Endothelial cell of umbilical vein (primary cell): ENCODE measurements around the gene CFHR2. TPM values are rescaled to one million over a fixed set of nuclear protein-coding genes. Genes with fewer than 3 reads are reported as not detected.
"Not testable (repeated sequence)": the region's sequence is repeated elsewhere in the genome, so short reads cannot be mapped to it uniquely, and the experiment has no call there.

Source experiments
- BruUV-seq: library from RNA; stranded (reverse); fragments of 400-500 nt; replicated peaks from 2 replicates; lab custom pipeline; 2021; lab: Mats Ljungman, UMichigan
- CTCF ChIA-PET: fragments of 300-600, 350-600 bp; sonication (Branson Sonifier 250); formaldehyde crosslinking; loops from one replicate; lab custom pipeline; 2021; ENCODE audit warnings: antibody characterized with exemption, inconsistent platforms; lab: Charles Lee
- POLR2A ChIA-PET: fragments of 300-600, 350-600 bp; sonication (Branson Sonifier 250); formaldehyde crosslinking; loops from one replicate; lab custom pipeline; 2021; ENCODE audit warnings: antibody characterized with exemption, inconsistent platforms; lab: Charles Lee
- DNase-seq: peaks from one replicate; pipeline ENCODE4 v3.0.0-alpha.2; 2011; ENCODE audit warnings: low read depth, low spot score
- FAIRE-seq: peaks from 2 replicates; lab custom pipeline; 2011; peaks lifted over from hg19 to GRCh38; lab: Jason Lieb, UNC
- H2AFZ ChIP-seq: 2 replicates; pipeline ENCODE4 v1.6.0; 2012; ENCODE audit warnings: low read depth, low read length, control low read depth, inconsistent platforms
- H3K27ac ChIP-seq: 2 replicates; pipeline ENCODE4 v1.5.1; 2011; ENCODE audit warnings: low read depth, mild to moderate bottlenecking, control low read depth, low read length, moderate library complexity; ENCODE audit not compliant: insufficient read depth
- H3K27me3 ChIP-seq, 2 experiments: 2 replicates each; pipeline versions ENCODE4 v1.6.0 to v1.6.1; 2011; ENCODE audit warnings: low read length in 2 of 2, mixed read lengths in 1 of 2; ENCODE audit not compliant: control insufficient read depth in 2 of 2, insufficient read depth in 2 of 2
- H3K36me3 ChIP-seq, 2 experiments: 2 replicates in 1 of 2; 3 replicates in 1 of 2; pipeline ENCODE4 v1.5.1; 2011; ENCODE audit warnings: low read length in 2 of 2, mild to moderate bottlenecking in 1 of 2, moderate library complexity in 1 of 2; ENCODE audit not compliant: control insufficient read depth in 2 of 2, insufficient read depth in 2 of 2; ENCODE audit errors: extremely low read depth in 1 of 2
- H3K4me1 ChIP-seq: 3 replicates; pipeline ENCODE4 v1.5.1; 2011; ENCODE audit warnings: mild to moderate bottlenecking, low read length; ENCODE audit not compliant: control insufficient read depth, insufficient read depth; ENCODE audit errors: extremely low read depth
- H3K4me2 ChIP-seq: 2 replicates; pipeline ENCODE4 v1.6.1; 2011; ENCODE audit warnings: low read length, control low read depth, mixed read lengths; ENCODE audit not compliant: insufficient read depth
- H3K4me3 ChIP-seq, 3 experiments: fragments of 200-600 bp in 1 of 3; sonication (generic), shearing (Covaris generic) in 1 of 3; replicated peaks in 1 of 3; 2 replicates each; pipeline ENCODE4 v1.5.1; 2011 to 2016; ENCODE audit warnings: control low read depth in 3 of 3, low read length in 3 of 3, mild to moderate bottlenecking in 2 of 3, inconsistent platforms in 1 of 3, low read depth in 1 of 3, moderate library complexity in 1 of 3; ENCODE audit not compliant: insufficient read depth in 1 of 3
- H3K79me2 ChIP-seq: 2 replicates; pipeline ENCODE4 v1.6.0; 2012; ENCODE audit warnings: low read length, inconsistent platforms; ENCODE audit not compliant: control insufficient read depth, insufficient read depth
- H3K9ac ChIP-seq: replicated peaks from 2 replicates; pipeline ENCODE3; 2011; ENCODE audit warnings: low read length, control low read depth; ENCODE audit not compliant: insufficient read depth; ENCODE audit errors: extremely low read depth
- H3K9me1 ChIP-seq: replicated peaks from 3 replicates; pipeline ENCODE4 v1.6.0; 2011; ENCODE audit warnings: mild to moderate bottlenecking, low read length; ENCODE audit not compliant: control insufficient read depth, insufficient read depth; ENCODE audit errors: extremely low read depth
- H3K9me3 ChIP-seq: replicated peaks from 2 replicates; pipeline ENCODE4 v1.5.1; 2012; ENCODE audit warnings: low read length, inconsistent platforms; ENCODE audit not compliant: control insufficient read depth, insufficient read depth
- H4K20me1 ChIP-seq: replicated peaks from 2 replicates; pipeline ENCODE3; 2011; ENCODE audit warnings: mild to moderate bottlenecking, low read length; ENCODE audit not compliant: control insufficient read depth, insufficient read depth; ENCODE audit errors: extremely low read depth
- EZH2 ChIP-seq: IDR thresholded peaks from 2 replicates; pipeline ENCODE4 v1.6.1; 2012; ENCODE audit warnings: borderline replicate concordance, low read depth, mild to moderate bottlenecking, moderate library complexity, low read length, inconsistent platforms; ENCODE audit not compliant: severe bottlenecking
- FOS ChIP-seq: IDR thresholded peaks from 2 replicates; pipeline ENCODE4 v1.6.1; 2011; ENCODE audit warnings: mild to moderate bottlenecking, low read length, moderate library complexity, borderline replicate concordance; ENCODE audit not compliant: insufficient read depth
- GATA2 ChIP-seq: IDR thresholded peaks from 2 replicates; pipeline ENCODE4 v1.7.0; 2011; ENCODE audit warnings: low read depth, mild to moderate bottlenecking, moderate library complexity, mixed read lengths, low read length; ENCODE audit not compliant: insufficient read length, insufficient read depth
- JUN ChIP-seq: IDR thresholded peaks from 2 replicates; pipeline ENCODE4 v1.6.1; 2011; ENCODE audit warnings: borderline replicate concordance, low read depth; ENCODE audit not compliant: insufficient read length, insufficient read depth
- MYC ChIP-seq: IDR thresholded peaks from one replicate; pipeline ENCODE4 v1.6.1; 2011; ENCODE audit warnings: mild to moderate bottlenecking, low read depth, low read length
- POLR2AphosphoS5 ChIP-seq: IDR thresholded peaks from 2 replicates; pipeline ENCODE4 v1.6.1; 2012; ENCODE audit warnings: low read depth, mild to moderate bottlenecking, control low read depth, low read length, moderate library complexity; ENCODE audit not compliant: insufficient read depth
- dilution Hi-C: fragments of 300-500 bp; cut with MboI; formaldehyde crosslinking; loops from one replicate; pipeline ENCODE4 v1.15.0; 2019; ENCODE audit warnings: low sequenced_read_pairs; ENCODE audit not compliant: extremely low pct_ligation_motif_present
- intact Hi-C: fragments of 100-400 bp; cut with micrococcal nuclease; formaldehyde crosslinking; loops from one replicate; pipeline ENCODE4 v1.10.0; 2022
- polyA plus RNA-seq, 4 experiments: library from polyadenylated mRNA; depleted of rRNA in 3 of 4; stranded (reverse) in 3 of 4; unstranded in 1 of 4; fragments of >200 nt; gene quantifications; 2 replicates each; pipeline versions ENCODE4 v1.2.1 to v1.2.3, GENCODE V29; 2011 to 2012; ENCODE audit warnings: missing spikeins in 1 of 4
- total RNA-seq: library from RNA; stranded (reverse); gene quantifications from 2 replicates; pipeline ENCODE4 v1.2.3, GENCODE V29; 2021
- TF ChIP-seq, protein P1 (sequence below): IDR thresholded peaks from 2 replicates; pipeline ENCODE4 v1.6.1; 2011; ENCODE audit not compliant: insufficient read depth, insufficient read length
- TF ChIP-seq, protein P2 (sequence below), 2 donors: IDR thresholded peaks; 1 replicate in 1 of 2; 2 replicates in 1 of 2; pipeline ENCODE4 v1.5.1; 2011; ENCODE audit warnings: low read length in 2 of 2, mild to moderate bottlenecking in 2 of 2, moderate library complexity in 2 of 2, control low read depth in 1 of 2, inconsistent platforms in 1 of 2, low read depth in 1 of 2; ENCODE audit not compliant: insufficient read depth in 1 of 2; ENCODE audit errors: extremely low read depth in 1 of 2

The CFHR2 gene
- total and polyA plus RNA-seq, 2 donors (not counting 3 experiments of a cell fraction or from before 2014, with no cell fraction given), result not detected

DNA sequence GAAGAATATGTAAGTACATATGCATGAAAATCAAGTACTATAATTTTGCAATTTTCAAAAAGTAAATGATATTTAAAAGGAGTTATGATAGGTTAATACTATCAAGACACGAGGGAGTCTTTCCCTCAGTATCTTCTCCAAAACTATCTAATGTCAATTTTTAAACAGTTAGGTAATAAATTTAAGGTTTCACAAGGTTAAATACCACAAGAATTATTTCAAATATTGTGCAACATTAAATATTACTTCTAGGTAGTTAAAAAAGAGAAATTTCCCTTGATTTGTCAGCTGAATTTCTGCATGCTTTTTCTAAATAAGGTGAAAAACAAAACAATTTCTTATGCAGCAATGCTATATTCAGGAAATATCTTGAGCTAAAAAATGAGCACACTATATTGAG lies 37.3 kb downstream of the CFHR2 start:
- ChIA-PET CTCF (interaction anchor here (1.5 to 2.2 kb wide), 2 partner anchors 8 to 11 kb away, joined by 3 to 5 read pairs; no protein-coding TSS in a partner anchor), POLR2A (no interaction called here)
- H3K4me2 ChIP-seq, result no peak overlapping the region
- H3K79me2 ChIP-seq, result no peaks in the 10 kb centered on the region
- H3K4me3 ChIP-seq, result no peak overlapping the region
- no peak overlapping the region for H2AFZ ChIP-seq
- DNase-seq (no peak), FAIRE-seq (no peak)
- H3K4me1 ChIP-seq, result no peaks in the 10 kb centered on the region
- H3K9me1 ChIP-seq, result no peaks in the 10 kb centered on the region
- no peak overlapping the region for H3K27ac ChIP-seq
- dilution Hi-C loops (no loop called here), intact Hi-C loops (no loop called here)
- H3K9me3 ChIP-seq, result no peaks in the 10 kb centered on the region
- BruUV-seq, result no TSS peak
- H3K9ac ChIP-seq, result no peak overlapping the region
- no peak for TF ChIP-seq MYC
- no peak for TF ChIP-seq JUN
- TF ChIP-seq EZH2, result no peak
- TF ChIP-seq, protein P1, sequence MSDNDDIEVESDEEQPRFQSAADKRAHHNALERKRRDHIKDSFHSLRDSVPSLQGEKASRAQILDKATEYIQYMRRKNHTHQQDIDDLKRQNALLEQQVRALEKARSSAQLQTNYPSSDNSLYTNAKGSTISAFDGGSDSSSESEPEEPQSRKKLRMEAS, result no peak
- TF ChIP-seq FOS, result no peak
- no peak for TF ChIP-seq GATA2
- TF ChIP-seq, protein P2, sequence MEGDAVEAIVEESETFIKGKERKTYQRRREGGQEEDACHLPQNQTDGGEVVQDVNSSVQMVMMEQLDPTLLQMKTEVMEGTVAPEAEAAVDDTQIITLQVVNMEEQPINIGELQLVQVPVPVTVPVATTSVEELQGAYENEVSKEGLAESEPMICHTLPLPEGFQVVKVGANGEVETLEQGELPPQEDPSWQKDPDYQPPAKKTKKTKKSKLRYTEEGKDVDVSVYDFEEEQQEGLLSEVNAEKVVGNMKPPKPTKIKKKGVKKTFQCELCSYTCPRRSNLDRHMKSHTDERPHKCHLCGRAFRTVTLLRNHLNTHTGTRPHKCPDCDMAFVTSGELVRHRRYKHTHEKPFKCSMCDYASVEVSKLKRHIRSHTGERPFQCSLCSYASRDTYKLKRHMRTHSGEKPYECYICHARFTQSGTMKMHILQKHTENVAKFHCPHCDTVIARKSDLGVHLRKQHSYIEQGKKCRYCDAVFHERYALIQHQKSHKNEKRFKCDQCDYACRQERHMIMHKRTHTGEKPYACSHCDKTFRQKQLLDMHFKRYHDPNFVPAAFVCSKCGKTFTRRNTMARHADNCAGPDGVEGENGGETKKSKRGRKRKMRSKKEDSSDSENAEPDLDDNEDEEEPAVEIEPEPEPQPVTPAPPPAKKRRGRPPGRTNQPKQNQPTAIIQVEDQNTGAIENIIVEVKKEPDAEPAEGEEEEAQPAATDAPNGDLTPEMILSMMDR (IDR thresholded peaks at IDR 0.05; ENCODE audit: extremely low read depth in 1 of 2, insufficient read depth in 1 of 2, low read depth in 1 of 2, low read length in 2 of 2), result no peak
- no peak for TF ChIP-seq POLR2AphosphoS5
- H3K36me3 ChIP-seq, result no peaks in the 10 kb centered on the region
- no peaks in the 10 kb centered on the region for H4K20me1 ChIP-seq
- no peaks in the 10 kb centered on the region for H3K27me3 ChIP-seq

GRCh38 chr1:196982247-196982646 lies 38.7 kb downstream of the CFHR2 start:
- dilution Hi-C loops, intact Hi-C loops, FAIRE-seq, H3K9me1 ChIP-seq, H2AFZ ChIP-seq, H3K79me2 ChIP-seq, H3K4me3 ChIP-seq, H3K9me3 ChIP-seq, BruUV-seq, H3K27me3 ChIP-seq, H4K20me1 ChIP-seq, H3K27ac ChIP-seq, H3K36me3 ChIP-seq, DNase-seq, POLR2A ChIA-PET, H3K4me1 ChIP-seq, H3K9ac ChIP-seq, H3K4me2 ChIP-seq: not testable (repeated sequence)
- CTCF ChIA-PET, result interaction anchor here (2.2 kb wide), 1 partner anchor 10 kb away, joined by 5 read pairs; no protein-coding TSS in a partner anchor
